OCI-LY7 (cell line): ENCODE measurements around the gene SHOC2. TPM values are rescaled to one million over a fixed set of nuclear protein-coding genes. Genes with fewer than 3 reads are reported as not detected.

Source experiments
- BruUV-seq: library from RNA; stranded (reverse); fragments of 400-500 nt; replicated peaks from 2 replicates; lab custom pipeline; 2021; lab: Mats Ljungman, UMichigan
- CTCF ChIA-PET: fragments of 300-600 bp; sonication (Branson Sonifier 250); formaldehyde crosslinking; loops from one replicate; lab custom pipeline; 2022; ENCODE audit warnings: antibody characterized with exemption; ENCODE audit not compliant: unreplicated experiment; lab: Charles Lee
- POLR2A ChIA-PET: fragments of 300-600 bp; sonication (Branson Sonifier 250); formaldehyde crosslinking; loops from one replicate; lab custom pipeline; 2022; ENCODE audit warnings: antibody characterized with exemption; lab: Charles Lee
- DNase-seq: peaks from one replicate; pipeline ENCODE4 v3.0.0-alpha.2; 2015; ENCODE audit warnings: low spot score
- H2AFZ ChIP-seq: fragments of 200-600 bp; sonication (generic), shearing (Covaris generic); 2 replicates; pipeline ENCODE4 v1.6.1; 2014; ENCODE audit warnings: mild to moderate bottlenecking, antibody characterized with exemption, low read length, moderate library complexity
- H3K27ac ChIP-seq: fragments of 200-600 bp; sonication (generic); 2 replicates; pipeline ENCODE4 v1.5.1; 2014; ENCODE audit warnings: mixed run types, low read depth, mild to moderate bottlenecking, moderate library complexity, low read length, inconsistent platforms; ENCODE audit not compliant: poor library complexity, severe bottlenecking
- H3K36me3 ChIP-seq: fragments of 200-600 bp; sonication (generic); 2 replicates; pipeline ENCODE4 v1.6.1; 2014; ENCODE audit warnings: mild to moderate bottlenecking, antibody characterized with exemption, low read length, moderate library complexity, mixed read lengths; ENCODE audit not compliant: insufficient read depth
- H3K4me1 ChIP-seq: fragments of 200-600 bp; sonication (generic); 2 replicates; pipeline ENCODE4 v1.5.1; 2014; ENCODE audit warnings: mild to moderate bottlenecking, low read length; ENCODE audit not compliant: insufficient read depth, poor library complexity, severe bottlenecking
- H3K4me2 ChIP-seq: fragments of 200-600 bp; sonication (generic); 2 replicates; pipeline ENCODE4 v1.6.1; 2014; ENCODE audit warnings: mild to moderate bottlenecking, low read length
- H3K4me3 ChIP-seq: fragments of 200-600 bp; sonication (generic); 2 replicates; pipeline ENCODE4 v1.5.1; 2014; ENCODE audit warnings: mild to moderate bottlenecking, low read depth, low read length; ENCODE audit not compliant: poor library complexity, severe bottlenecking
- H3K79me2 ChIP-seq: fragments of 200-600 bp; sonication (generic); 2 replicates; pipeline ENCODE4 v1.6.1; 2016; ENCODE audit warnings: low read depth, mild to moderate bottlenecking, low read length, moderate library complexity, mixed read lengths; ENCODE audit not compliant: insufficient read depth
- H3K9me2 ChIP-seq: fragments of 200-600 bp; sonication (generic); 2 replicates; pipeline ENCODE4 v1.6.1; 2016; ENCODE audit warnings: mild to moderate bottlenecking, low read length, mixed read lengths; ENCODE audit not compliant: insufficient read depth
- H3K9me3 ChIP-seq: fragments of 200-600 bp; sonication (generic); 2 replicates; pipeline ENCODE4 v1.6.1; 2014; ENCODE audit warnings: mild to moderate bottlenecking, mixed run types, low read length, mixed read lengths
- H4K20me1 ChIP-seq: fragments of 200-600 bp; sonication (generic); 2 replicates; pipeline ENCODE4 v1.6.1; 2014; ENCODE audit warnings: mild to moderate bottlenecking, antibody characterized with exemption, low read length, moderate library complexity, mixed read lengths; ENCODE audit not compliant: insufficient read depth
- CTCF ChIP-seq: fragments of 200-600 bp; sonication (generic); conservative IDR thresholded peaks from 2 replicates; pipeline ENCODE4 v1.5.1; 2014; ENCODE audit warnings: mild to moderate bottlenecking, antibody characterized with exemption, low read length, moderate library complexity, mixed read lengths
- EZH2phosphoT487 ChIP-seq: fragments of 200-600 bp; sonication (generic); IDR thresholded peaks from 2 replicates; pipeline ENCODE4 v1.6.1; 2018; ENCODE audit warnings: low read depth, borderline replicate concordance, mild to moderate bottlenecking, mixed run types, antibody characterized with exemption, low read length, moderate library complexity, mixed read lengths
- intact Hi-C: fragments of 100-400 bp; cut with micrococcal nuclease; formaldehyde crosslinking; loops from one replicate; pipeline ENCODE4 v1.10.0; 2022; ENCODE audit not compliant: unreplicated experiment
- total RNA-seq, 2 experiments: library from RNA; depleted of rRNA in 1 of 2; stranded (reverse); fragments of >200 nt in 1 of 2; shearing (Covaris generic) in 1 of 2; gene quantifications; 2 replicates each; pipeline ENCODE4 v1.2.3, GENCODE V29; 2014 to 2022

Gene SHOC2
- total RNA-seq, 2 experiments from 2014 or later = 54.1 to 92.2 TPM

GRCh38 chr10:110872984-110873923, 46.1 kb upstream of the SHOC2 start:
- peaks cover 13% of the 10 kb centered on the region; the same call in 1 of the 2 replicates for H3K9me3 ChIP-seq
- no peak for TF ChIP-seq CTCF
- no peak for TF ChIP-seq EZH2phosphoT487
- no peak for DNase-seq
- peaks cover 53% of the 10 kb centered on the region for H3K79me2 ChIP-seq
- POLR2A ChIA-PET = interaction anchor here (0.5 to 2.3 kb wide), 11 partner anchors 10 to 185 kb away, joined by 3 to 6 read pairs (median 3); no protein-coding TSS in a partner anchor
- H3K36me3 ChIP-seq = peaks cover 28% of the 10 kb centered on the region
- intact Hi-C loops = loop anchor here (1.0 to 5.0 kb wide), 4 partner anchors 31 to 221 kb away; no protein-coding TSS in a partner anchor
- H3K27ac ChIP-seq = peak overlapping the region; percentile 92
- BruUV-seq = TSS peak; percentile 65
- peak overlapping the region; percentile 74 for H3K4me3 ChIP-seq
- H3K9me2 ChIP-seq = no peaks in the 10 kb centered on the region
- H3K4me1 ChIP-seq = peaks cover 51% of the 10 kb centered on the region
- H3K4me2 ChIP-seq = peak overlapping the region; percentile 92
- H2AFZ ChIP-seq = peak overlapping the region; percentile 24; the same call in 1 of the 2 replicates
- H4K20me1 ChIP-seq = no peaks in the 10 kb centered on the region
- CTCF ChIA-PET = no interaction called here

- Histone ChIP-seq H3K4me2 (peak overlapping the region; percentile 92), H3K27ac (peak overlapping the region; percentile 92), H3K36me3 (peaks cover 35% of the 10 kb centered on the region), H3K9me3 (peaks cover 13% of the 10 kb centered on the region; the same call in 1 of the 2 replicates), H3K9me2 (no peaks in the 10 kb centered on the region), H2AFZ (peak overlapping the region; percentile 22; the same call in 1 of the 2 replicates), H3K79me2 (peaks cover 53% of the 10 kb centered on the region), H4K20me1 (no peaks in the 10 kb centered on the region), H3K4me1 (peaks cover 44% of the 10 kb centered on the region), H3K4me3 (peak overlapping the region; percentile 74)
- intact Hi-C loops = loop anchor here (5.0 kb wide), 1 partner anchor 222 kb away; no protein-coding TSS in a partner anchor
- no TSS peak for BruUV-seq
- DNase-seq = no peak
- ChIA-PET CTCF (no interaction called here), POLR2A (interaction anchor here (1.0 to 2.3 kb wide), 3 partner anchors 9 to 71 kb away, joined by 3 to 6 read pairs (median 5); no protein-coding TSS in a partner anchor)
- TF ChIP-seq CTCF (no peak), EZH2phosphoT487 (no peak)
These were observed 45.5 kb upstream of the SHOC2 start for GRCh38 chr10:110873951-110874350.
